Memory B cell (primary cell): ENCODE results near the gene COL1A1.

Experiments
- ATAC-seq: fragments of 150-1000 bp; cut with Tn5 transposase; 2 replicates; pipeline ENCODE4 v1.10.0; 2021; ENCODE audit warnings: low read depth, mild to moderate bottlenecking, moderate library complexity
- DNase-seq, 2 donors: peaks; one replicate each; pipeline ENCODE4 v3.0.0; 2022; ENCODE audit warnings: low spot score in 2 of 2
- H3K27ac Mint-ChIP-seq: one replicate; pipeline ENCODE4 v1.8.0; 2022; ENCODE audit warnings: mild to moderate bottlenecking, moderate library complexity, mixed read lengths
- H3K27me3 Mint-ChIP-seq: one replicate; pipeline ENCODE4 v1.8.0; 2022; ENCODE audit warnings: mixed read lengths
- H3K36me3 Mint-ChIP-seq: one replicate; pipeline ENCODE4 v1.8.0; 2022; ENCODE audit warnings: mild to moderate bottlenecking, mixed read lengths
- H3K4me1 Mint-ChIP-seq: one replicate; pipeline ENCODE4 v1.8.0; 2022; ENCODE audit warnings: mixed read lengths
- H3K4me3 Mint-ChIP-seq: one replicate; pipeline ENCODE4 v1.8.0; 2022; ENCODE audit warnings: mild to moderate bottlenecking, moderate library complexity, mixed read lengths
- H3K9me3 Mint-ChIP-seq: one replicate; pipeline ENCODE4 v1.8.0; 2022; ENCODE audit warnings: mixed read lengths

COL1A1 gene

DNA sequence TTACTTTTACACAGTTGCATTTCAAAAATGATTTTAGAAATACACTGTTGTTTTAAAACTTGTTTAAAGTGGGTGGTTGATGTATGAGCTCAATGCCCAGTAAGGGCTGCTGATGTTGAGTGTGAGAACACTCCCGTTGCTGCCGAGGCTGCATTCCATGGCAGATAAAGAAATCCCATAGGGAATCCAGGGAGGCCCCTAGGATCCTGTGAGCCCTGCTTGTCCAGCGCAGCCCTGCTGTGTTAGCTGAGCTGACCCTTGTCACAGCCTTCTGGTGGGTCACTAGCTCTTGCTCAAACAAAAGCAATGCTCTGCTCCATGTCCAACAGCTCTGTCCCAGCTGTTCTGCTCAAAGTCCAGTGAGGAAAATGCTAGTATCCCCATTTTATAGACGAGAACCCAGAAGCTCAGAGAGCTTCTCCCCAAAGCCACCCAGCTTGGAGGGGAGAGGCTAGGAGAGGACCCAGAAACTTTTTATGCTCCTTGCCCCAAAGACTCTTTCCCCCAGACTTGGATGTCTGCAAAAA, 18.6 kb upstream of the COL1A1 start:
- ATAC-seq: no peak
- no peak for DNase-seq
- H3K4me1 Mint-ChIP-seq: peaks cover 3% of the 10 kb centered on the region
- no peak overlapping the region for H3K27ac Mint-ChIP-seq
- H3K27me3 Mint-ChIP-seq: peaks cover 11% of the 10 kb centered on the region
- H3K36me3 Mint-ChIP-seq: no peaks in the 10 kb centered on the region
- H3K4me3 Mint-ChIP-seq: no peak overlapping the region
- peaks cover 3% of the 10 kb centered on the region for H3K9me3 Mint-ChIP-seq

DNA sequence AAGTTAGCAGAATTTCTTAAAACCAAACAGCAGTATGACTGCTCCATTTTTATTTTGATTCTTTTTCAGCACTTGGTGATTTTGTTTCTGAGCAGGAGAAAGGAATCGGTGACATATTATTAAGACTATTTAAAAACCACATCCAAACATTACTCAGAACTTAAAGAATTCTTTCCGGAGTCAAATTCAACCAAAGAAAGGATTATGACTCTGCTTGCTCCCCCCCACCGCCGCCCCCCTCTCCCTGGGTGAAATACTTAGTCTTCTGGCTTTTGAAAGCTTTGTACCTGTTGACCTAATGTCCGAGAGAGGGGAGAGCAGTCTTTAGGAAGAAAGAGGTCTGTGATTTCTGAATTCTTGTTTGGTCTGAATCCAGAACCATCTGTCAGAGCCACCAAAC, 17.9 kb upstream of the COL1A1 start:
- DNase-seq (no peak), ATAC-seq (no peak)
- Mint-ChIP-seq H3K27me3 (peaks cover 9% of the 10 kb centered on the region), H3K27ac (no peak overlapping the region), H3K4me3 (no peak overlapping the region), H3K4me1 (peaks cover 3% of the 10 kb centered on the region), H3K36me3 (no peaks in the 10 kb centered on the region), H3K9me3 (no peaks in the 10 kb centered on the region)

DNA sequence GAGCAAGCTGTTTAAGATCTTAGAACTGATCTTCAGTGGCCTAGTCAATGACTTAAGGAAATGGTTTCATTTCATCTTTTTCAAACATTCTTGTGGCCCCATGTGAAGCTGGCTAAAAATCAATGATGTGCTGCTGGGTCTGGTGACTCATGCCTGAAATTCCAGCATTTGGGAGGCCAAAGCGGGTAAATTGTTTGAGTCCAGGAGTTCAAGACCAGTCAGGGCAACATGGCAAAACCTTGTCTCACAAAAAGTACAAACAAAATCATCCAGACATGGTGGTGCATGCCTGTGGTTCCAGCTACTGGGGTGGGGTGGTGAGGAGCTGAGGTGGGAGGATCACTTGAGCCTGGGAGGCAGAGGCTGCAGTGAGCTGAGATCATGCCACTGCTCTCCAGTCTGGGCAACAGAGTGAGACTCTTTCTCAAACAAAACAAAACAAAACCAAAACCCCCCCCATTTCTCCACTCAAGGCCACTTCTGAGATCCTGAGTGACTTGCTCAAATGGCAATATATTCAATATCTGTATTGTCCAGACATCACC, 17.4 kb upstream of the COL1A1 start:
- no peak for DNase-seq
- peaks cover 9% of the 10 kb centered on the region for H3K27me3 Mint-ChIP-seq

DNA sequence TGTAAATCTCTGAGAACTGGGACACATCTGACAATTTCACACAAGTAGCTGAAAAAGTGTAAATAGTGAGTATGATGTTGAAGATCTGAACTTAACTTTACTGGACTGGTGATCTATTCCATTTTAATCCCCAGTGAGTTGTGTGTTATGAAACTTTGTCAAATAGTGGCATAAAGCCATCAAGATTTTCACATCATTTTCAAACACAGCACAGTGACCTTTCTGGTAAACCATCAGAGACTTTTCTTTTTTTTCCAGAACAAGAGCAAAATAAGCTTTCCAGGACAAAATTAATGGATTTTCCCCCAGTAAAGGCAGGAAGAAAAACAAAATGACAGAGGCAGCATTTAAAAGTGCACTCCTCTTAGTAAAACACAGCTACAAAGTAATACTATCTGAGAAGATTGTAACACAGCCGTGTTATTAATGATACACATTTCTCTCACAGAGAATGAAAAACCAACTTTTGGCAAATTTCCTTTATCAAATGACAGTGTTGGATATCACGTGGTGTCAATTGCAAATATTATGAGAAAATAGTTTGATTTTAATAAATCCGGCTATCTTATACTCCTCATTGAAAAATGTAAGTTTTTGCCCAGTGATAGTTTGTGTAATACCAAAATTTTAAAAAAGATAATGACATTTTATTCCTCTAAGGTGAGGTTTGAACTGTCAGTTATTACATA, 16.8 kb upstream of the COL1A1 start:
- ATAC-seq (no peak), DNase-seq (no peak)
- peaks cover 7% of the 10 kb centered on the region for H3K27me3 Mint-ChIP-seq
- H3K4me3 Mint-ChIP-seq: no peak overlapping the region
- H3K36me3 Mint-ChIP-seq: no peaks in the 10 kb centered on the region
- H3K9me3 Mint-ChIP-seq: no peaks in the 10 kb centered on the region
- H3K27ac Mint-ChIP-seq: no peak overlapping the region
- H3K4me1 Mint-ChIP-seq: peaks cover 4% of the 10 kb centered on the region

More for the DNA sequence above, 17.4 kb upstream of the COL1A1 start:
- Mint-ChIP-seq H3K4me1 (peaks cover 3% of the 10 kb centered on the region), H3K36me3 (no peaks in the 10 kb centered on the region), H3K27ac (no peak overlapping the region), H3K9me3 (no peaks in the 10 kb centered on the region), H3K4me3 (no peak overlapping the region)
- ATAC-seq: no peak

DNA sequence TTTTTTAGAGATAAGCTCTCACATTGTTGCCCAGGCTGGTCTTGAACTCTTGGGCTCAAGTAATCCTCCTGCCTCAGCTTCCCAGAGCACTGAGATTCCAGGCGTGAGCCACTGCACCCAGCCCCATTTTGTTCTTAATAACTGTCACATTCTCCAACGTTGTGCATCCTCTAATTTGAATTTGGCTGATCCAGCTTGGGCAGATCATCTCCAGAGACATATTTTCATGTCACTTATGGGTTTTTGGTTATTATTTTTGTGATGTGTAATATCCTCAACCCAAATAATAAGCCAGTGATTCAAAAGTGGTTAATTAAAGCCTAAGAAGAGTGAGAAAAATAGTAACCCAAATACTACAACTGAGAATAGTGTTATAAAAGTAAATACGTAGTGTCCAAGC, 16.2 kb upstream of the COL1A1 start:
- H3K27ac Mint-ChIP-seq: no peak overlapping the region
- no peak for DNase-seq
- H3K27me3 Mint-ChIP-seq: peaks cover 9% of the 10 kb centered on the region
- peaks cover 7% of the 10 kb centered on the region for H3K4me1 Mint-ChIP-seq
- ATAC-seq: no peak
- H3K4me3 Mint-ChIP-seq: no peak overlapping the region
- H3K9me3 Mint-ChIP-seq: no peaks in the 10 kb centered on the region
- no peaks in the 10 kb centered on the region for H3K36me3 Mint-ChIP-seq

DNA sequence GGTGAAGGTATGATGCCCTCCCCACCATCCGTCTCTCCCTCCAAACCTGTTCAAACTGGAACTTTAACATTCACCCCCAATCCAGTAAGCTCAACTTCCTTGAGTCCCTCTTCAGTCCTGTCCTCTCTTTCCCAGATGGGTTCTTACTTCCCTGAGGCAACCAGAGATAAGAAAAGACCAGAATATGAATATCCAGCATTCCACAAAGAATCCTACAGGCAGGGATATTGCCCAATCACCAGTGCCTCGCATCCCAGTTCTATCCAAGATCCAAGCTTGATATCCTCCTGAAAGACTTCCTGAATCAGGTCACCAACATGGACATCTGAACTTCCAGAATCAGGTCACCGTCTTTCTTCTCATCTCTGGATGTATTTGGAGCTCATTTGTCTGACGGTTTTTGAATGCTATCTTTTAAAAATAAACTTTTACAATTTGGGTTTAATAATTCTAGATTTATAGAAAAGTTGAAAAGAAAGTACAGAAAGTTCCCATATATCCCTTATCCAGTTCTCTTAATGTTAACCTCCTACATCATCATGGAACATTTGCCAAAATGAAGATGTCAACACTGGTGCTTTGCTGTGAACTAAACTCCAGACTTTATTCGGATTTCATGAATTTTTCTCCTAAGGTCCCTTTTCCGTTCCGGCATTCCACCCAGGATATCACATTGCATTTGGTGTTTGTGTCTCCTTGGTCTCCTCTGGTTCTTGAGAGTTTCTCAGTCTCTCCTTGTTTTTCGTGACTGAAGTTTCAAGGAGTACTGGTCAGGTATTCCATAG, 13.7 kb upstream of the COL1A1 start:
- no peak for DNase-seq
- Mint-ChIP-seq H3K9me3 (no peaks in the 10 kb centered on the region), H3K4me1 (peaks cover 6% of the 10 kb centered on the region), H3K27ac (no peak overlapping the region), H3K27me3 (peaks cover 13% of the 10 kb centered on the region), H3K4me3 (no peak overlapping the region), H3K36me3 (no peaks in the 10 kb centered on the region)
- no peak for ATAC-seq

DNA sequence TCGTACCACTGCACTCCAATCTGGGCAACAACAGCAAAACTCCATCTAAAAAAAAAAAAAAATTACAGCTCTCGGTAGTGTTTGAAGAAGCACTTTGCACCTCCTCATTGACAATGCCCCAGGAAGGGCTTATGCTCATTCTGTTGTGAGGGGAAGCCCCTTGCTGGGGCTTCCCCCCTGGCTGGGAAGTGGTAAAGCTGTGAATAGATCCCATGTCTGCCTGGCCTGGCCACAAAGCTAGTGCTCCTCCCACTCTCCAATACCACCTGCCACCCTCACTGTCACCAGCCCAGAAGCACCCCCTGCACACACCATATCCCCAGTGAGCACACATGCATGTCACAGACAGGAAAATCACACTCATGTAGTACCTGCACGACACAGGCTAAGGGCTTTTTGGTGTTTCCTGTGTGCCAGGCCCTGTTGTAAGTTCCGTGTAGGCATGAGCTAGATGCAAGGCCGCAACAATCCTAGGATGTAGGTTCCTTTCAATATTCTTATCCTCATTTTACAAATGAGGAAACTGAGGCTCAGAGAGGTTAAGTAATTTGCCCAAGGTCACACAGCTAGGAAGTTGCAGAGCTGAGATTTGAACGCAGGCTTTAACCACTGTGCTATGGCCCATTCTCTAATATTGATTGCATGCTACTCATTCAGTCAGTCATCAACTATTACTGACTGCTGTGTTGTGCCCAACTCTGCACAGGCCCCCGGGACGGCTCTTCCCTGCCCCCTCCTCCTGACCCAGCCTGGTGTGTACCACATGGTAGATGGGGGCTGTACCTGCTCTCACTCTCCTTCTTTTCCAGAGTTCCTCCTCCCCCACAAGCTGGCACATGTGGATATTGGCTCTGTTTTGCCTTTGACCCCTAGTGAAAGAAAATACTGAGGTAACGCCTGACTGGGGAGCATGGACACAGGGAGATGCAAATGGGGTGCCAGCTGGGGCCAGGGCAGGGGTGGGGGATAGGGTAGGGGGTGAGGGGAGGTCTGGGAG, 11.9 kb upstream of the COL1A1 start:
- DNase-seq (peak in 1 of 2 donors; percentile 46), ATAC-seq (peak; percentile 98)
- Mint-ChIP-seq H3K4me3 (no peak overlapping the region), H3K27me3 (peaks cover 23% of the 10 kb centered on the region), H3K36me3 (no peaks in the 10 kb centered on the region), H3K4me1 (peaks cover 6% of the 10 kb centered on the region), H3K9me3 (no peaks in the 10 kb centered on the region), H3K27ac (no peak overlapping the region)

DNA sequence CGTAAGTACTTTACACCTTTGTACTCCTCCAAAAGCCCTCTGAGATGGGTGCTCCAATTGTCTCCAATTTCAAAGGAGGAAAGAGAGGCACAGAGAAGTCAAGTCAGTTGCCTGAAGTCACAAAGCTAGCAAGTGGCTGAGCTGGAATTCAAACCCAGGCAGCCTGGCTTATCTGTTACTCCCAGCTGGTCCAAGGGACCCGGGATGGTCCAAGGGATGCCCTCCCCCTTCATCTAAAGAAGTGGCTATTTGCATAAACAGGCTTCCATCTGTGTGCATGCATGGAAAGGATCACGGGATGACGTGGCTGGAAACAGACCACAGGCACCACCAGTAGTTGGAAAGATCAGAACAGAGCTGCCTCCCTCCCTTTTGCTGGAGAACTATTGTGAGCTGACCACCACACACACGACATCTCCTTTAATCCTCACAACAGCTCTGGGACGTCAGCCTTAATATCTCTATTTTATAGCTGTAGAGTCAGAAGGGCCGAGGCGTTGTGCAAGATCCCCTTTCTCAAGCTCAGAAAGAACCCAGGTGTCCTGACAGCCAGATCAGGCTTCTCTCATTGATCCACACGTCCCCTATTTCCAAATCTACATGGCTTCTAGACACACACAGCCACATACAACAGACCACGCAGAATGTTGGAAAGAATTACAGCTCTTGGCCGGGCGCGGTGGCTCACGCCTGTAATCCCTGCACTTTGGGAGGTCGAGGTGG, 10.9 kb upstream of the COL1A1 start:
- DNase-seq (no peak), ATAC-seq (no peak)
- Mint-ChIP-seq H3K4me3 (no peak overlapping the region), H3K9me3 (no peaks in the 10 kb centered on the region), H3K36me3 (no peaks in the 10 kb centered on the region), H3K27ac (no peak overlapping the region), H3K27me3 (peaks cover 31% of the 10 kb centered on the region), H3K4me1 (peaks cover 11% of the 10 kb centered on the region)

DNA sequence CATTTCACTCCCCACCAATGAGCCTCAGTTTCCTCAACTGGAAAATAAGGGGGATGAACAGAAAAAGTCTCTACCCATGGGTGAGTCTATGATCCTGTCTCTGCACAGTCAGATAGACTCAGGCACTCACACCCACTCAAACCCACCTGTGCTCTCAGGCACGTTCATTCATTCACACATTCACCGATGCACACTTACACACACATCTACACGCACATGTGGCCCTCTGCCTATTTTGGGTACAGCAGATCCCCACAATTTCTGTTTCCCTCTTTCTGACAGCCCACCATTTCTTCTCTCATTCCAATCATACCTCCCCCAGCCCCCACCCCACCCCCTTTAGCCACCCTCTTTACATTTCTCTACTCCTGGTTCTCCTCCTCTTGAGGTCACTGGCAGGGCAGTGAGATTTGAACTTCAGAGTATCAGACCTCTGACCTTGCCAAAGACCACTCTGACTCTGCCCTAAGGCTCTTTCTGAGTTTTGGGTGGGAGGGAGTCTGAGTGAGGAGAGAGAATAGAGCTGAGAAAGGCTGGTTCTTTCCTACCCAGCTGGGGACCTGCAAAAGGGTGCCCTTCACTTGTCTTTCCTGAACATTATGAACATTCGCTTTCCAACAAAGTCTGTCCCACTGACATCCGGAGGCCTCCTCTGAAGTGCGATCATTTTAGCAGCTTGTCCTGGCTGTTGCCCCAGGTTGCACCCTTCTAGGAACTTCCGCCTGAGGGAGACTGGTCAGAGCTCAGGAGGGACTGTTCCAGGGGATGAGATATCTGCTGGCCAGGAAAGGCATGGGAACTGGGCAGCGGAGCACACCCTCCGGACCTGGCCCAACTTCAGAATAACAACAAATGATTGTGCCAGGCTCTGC, 10.1 kb upstream of the COL1A1 start:
- Mint-ChIP-seq H3K9me3 (no peaks in the 10 kb centered on the region), H3K4me1 (peaks cover 15% of the 10 kb centered on the region), H3K27ac (no peak overlapping the region), H3K4me3 (no peak overlapping the region), H3K27me3 (peaks cover 35% of the 10 kb centered on the region), H3K36me3 (no peaks in the 10 kb centered on the region)
- DNase-seq (no peak), ATAC-seq (no peak)

DNA sequence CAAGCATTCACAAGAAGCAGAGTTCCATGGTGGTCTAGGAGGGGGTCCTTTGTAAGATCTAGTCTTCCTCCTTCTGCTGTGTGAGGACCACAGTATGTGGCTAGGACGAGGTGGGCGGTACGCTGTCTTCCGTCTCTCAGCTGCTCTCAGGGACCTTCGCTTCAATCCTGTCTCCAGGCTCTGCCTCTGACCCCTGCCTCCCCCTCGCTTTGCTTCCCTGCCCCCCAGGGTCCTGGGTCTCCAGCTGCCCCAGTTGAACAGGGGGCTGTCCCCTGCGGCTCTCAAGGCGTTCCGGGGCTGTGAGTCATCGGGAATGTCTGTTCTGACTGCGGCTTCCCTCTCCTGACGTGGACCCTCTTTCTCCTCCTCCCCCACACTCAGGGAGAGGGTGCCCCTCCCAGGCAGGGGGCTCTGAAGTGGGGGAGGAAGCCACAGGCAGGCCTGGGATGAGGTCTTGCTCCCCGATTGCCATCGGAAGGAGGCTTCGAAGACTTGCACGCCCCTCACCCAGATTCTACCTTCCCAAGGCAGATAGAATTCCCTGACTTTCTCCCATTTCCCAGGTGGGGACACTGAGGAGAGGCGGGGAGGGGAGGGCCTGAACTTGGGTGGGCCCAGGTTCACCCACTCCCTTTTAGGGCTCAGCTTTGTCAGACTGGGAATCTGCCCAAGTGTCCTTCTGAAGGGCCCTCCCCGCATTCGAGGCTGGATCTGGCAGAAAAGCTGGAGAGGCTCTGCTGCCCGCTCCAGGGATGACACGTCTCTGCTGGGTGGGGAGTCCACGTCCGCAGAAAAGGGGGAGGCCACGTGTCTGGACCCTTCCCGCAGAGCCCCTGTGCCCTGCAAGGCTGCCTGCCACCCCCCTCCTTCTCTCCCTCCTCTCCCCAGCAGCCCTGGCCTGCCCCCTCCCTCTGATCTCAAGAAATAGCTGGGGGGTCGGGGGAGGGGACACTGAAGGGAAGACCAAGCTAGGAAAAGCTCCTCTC, 9.1 kb upstream of the COL1A1 start:
- peaks cover 38% of the 10 kb centered on the region for H3K27me3 Mint-ChIP-seq

DNA sequence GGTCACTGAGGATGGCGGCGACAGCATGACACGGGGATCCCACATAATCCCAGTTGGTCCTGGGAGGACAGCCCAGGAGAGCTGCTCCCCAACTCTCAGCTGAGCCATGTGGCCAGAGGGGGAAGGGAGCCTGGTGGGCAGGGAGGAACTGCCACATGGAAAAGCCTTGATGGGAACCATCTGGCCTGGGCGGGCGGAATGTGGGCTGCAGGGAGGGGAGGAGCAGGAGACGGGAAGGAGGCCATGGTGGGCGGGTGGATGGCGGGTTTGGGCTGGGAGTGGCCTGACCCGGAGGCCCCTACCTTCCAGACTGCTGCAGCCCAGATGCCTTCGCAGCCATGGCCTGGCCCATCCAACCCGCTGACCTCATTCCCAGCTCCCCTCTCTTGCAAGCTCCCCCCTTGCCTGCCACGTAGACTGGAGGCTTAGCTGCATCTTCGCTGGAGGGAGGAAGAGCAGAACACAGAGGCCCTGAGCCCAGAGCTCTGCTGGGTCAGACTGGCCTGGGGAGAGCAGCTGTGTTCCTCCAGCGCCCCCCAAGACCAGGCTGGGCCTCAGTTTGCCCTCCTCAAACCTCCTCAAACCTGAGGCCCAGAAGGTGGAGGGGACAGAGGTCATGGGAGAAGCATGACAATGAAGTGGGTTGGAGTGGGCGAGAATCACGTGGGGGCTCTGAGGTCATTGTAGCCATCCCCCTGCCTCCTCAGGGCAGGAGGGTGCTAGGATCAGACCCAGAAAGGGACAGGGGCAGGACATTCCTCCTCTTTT, 8.2 kb upstream of the COL1A1 start:
- Mint-ChIP-seq H3K4me3 (no peak overlapping the region), H3K36me3 (no peaks in the 10 kb centered on the region), H3K27me3 (peaks cover 44% of the 10 kb centered on the region), H3K27ac (no peak overlapping the region), H3K9me3 (no peaks in the 10 kb centered on the region), H3K4me1 (peaks cover 15% of the 10 kb centered on the region)
- DNase-seq (no peak), ATAC-seq (no peak)

More for the DNA sequence above, 9.1 kb upstream of the COL1A1 start:
- DNase-seq (no peak), ATAC-seq (no peak)
- no peaks in the 10 kb centered on the region for H3K9me3 Mint-ChIP-seq
- H3K4me1 Mint-ChIP-seq: peaks cover 15% of the 10 kb centered on the region
- H3K4me3 Mint-ChIP-seq: no peak overlapping the region
- H3K36me3 Mint-ChIP-seq: no peaks in the 10 kb centered on the region
- H3K27ac Mint-ChIP-seq: no peak overlapping the region
